Measurements from ENCODE around the gene ENTHD1. TPM values are rescaled to one million over a fixed set of nuclear protein-coding genes. Genes with fewer than 3 reads are reported as not detected.

The ENTHD1 gene
- total and polyA plus RNA-seq, 9 of the 15 experiments (the other 6 are each of a cell fraction or from before 2014, with no cell fraction given), result 0.13 to 0.98 (median 0.35) TPM

- in situ Hi-C loops (cut with MboI), result no loop called here
- ChIA-PET POLR2A (interaction anchor here (0.7 kb wide), 1 partner anchor 24 kb away, joined by 4 read pairs; no protein-coding TSS in a partner anchor), CTCF (ENCODE audit: low intra/inter-chr PET ratio) (no interaction called here)
- Histone ChIP-seq H3K79me2 (ENCODE audit: control insufficient read depth, insufficient read depth, low read length) (peaks cover 7% of the 10 kb centered on the region; the same call in 1 of the 3 replicates), H2AFZ (ENCODE audit: low read depth, low read length) (no peak overlapping the region), H3K27me3 (ENCODE audit: control insufficient read depth in 2 of 2, insufficient read depth in 2 of 2, low read length in 2 of 2) (no peaks in the 10 kb centered on the region), H3K9me1 (ENCODE audit: control insufficient read depth, insufficient read depth, low read length) (no peaks in the 10 kb centered on the region), H4K20me1 (replicated peaks; ENCODE audit: control insufficient read depth, insufficient read depth, low read length) (no peaks in the 10 kb centered on the region), H3K4me2 (ENCODE audit: insufficient read depth, low read length) (no peak overlapping the region), H3K27ac (ENCODE audit: extremely low read depth, low read depth, low read length) (no peak overlapping the region), H3K9me3 (replicated peaks; ENCODE audit: control insufficient read depth, insufficient read depth, low read depth, low read length) (no peaks in the 10 kb centered on the region), H3K9ac (ENCODE audit: insufficient read depth in 1 of 2, low read depth in 2 of 2, low read length in 2 of 2) (no peak overlapping the region), H3K4me1 (replicated peaks in 1 of 2; ENCODE audit: control insufficient read depth in 2 of 2, insufficient read depth in 2 of 2, low read length in 2 of 2) (peaks cover 11 to 58% of the 10 kb centered on the region in 2 experiments; a peak in 4 of 5 replicates), H3K4me3 (no peak overlapping the region), H3K36me3 (ENCODE audit: control insufficient read depth, insufficient read depth, low read length) (no peaks in the 10 kb centered on the region)
- BruUV-seq (replicated peaks), result no TSS peak
- no peak for ATAC-seq
- intact Hi-C loops (cut with micrococcal nuclease), result loop anchor here (5.0 kb wide), 1 partner anchor 66 kb away; no protein-coding TSS in a partner anchor
- 44% methylated on average over 1 of the region's 2 CpGs for WGBS (ENCODE audit: insufficient coverage, low coverage, missing lambda C conversion rate)
- DNase-seq (ENCODE audit: extremely low read depth in 1 of 4, low spot score in 3 of 4), result no peak
- TF ChIP-seq ZNF121 (CRISPR knock-in tag; conservative IDR thresholded peaks at IDR 0.05) (no peak), SMARCE1 (IDR thresholded peaks at IDR 0.05) (no peak), TAF1 (IDR thresholded peaks at IDR 0.05; ENCODE audit: control insufficient read depth, extremely low read depth, insufficient read depth, low read length, severe bottlenecking) (no peak), BRCA1 (IDR thresholded peaks at IDR 0.05) (no peak), BRCA1 (CRISPR knock-in tag; IDR thresholded peaks at IDR 0.05) (no peak), BHLHE40 (IDR thresholded peaks at IDR 0.05; ENCODE audit: low read length) (no peak)
- FAIRE-seq, result no peak
These were observed 37.7 kb upstream of the ENTHD1 start for GRCh38 chr22:39931251-39931650.

Measured in K562 (cell line).